SU-DHL-6 (cell line): ENCODE measurements around the gene RBMS1.

Source experiments
- CTCF ChIP-seq: fragments of 200-600 bp; sonication (generic); IDR thresholded peaks from one replicate; pipeline ENCODE4 v1.5.1; 2017; ENCODE audit warnings: antibody characterized with exemption, mild to moderate bottlenecking, low read length, moderate library complexity; ENCODE audit not compliant: insufficient read depth, poor library complexity, severe bottlenecking
- EZH2phosphoT487 ChIP-seq: fragments of 200-600 bp; sonication (generic), shearing (Covaris generic); conservative IDR thresholded peaks from 2 replicates; pipeline ENCODE4 v1.6.1; 2018; ENCODE audit warnings: mild to moderate bottlenecking, antibody characterized with exemption, low read length, moderate library complexity, mixed read lengths

DNA sequence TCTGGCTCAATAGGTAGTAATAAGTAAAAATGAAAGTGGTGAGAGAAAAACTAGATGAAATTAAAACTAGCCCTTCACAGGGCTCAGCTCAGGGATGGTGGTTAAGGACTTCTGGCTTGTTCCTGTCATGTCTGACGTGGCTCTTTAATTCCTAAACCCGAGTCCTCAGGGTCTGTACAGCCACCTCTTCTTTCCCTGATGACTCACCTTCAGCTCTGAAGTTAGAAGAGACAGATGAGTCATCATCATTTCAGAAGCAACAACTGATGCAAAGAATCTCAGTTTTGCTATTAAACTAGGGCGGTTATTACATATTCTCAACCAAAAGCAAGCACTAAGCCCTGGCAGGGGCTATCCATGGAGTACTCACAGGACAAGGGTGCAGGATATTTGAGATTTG lies 269.5 kb downstream of the RBMS1 start:
- TF ChIP-seq CTCF = no peak
- TF ChIP-seq EZH2phosphoT487 = no peak
